Ascending aorta (tissue), 2 donors: ENCODE results near the gene MCU. TPM values are rescaled to one million over a fixed set of nuclear protein-coding genes. Genes with fewer than 3 reads are reported as not detected.

ENCODE experiments used
- DNase-seq, 2 donors: peaks; one replicate each; pipeline ENCODE4 v3.0.0-alpha.2; 2019; ENCODE audit warnings: low spot score in 2 of 2
- H3K27ac ChIP-seq, 2 donors: fragments of 200-600 bp; sonication (generic); one replicate each; pipeline ENCODE4 v1.5.1; 2016 to 2017; ENCODE audit warnings: mild to moderate bottlenecking in 1 of 2
- H3K27me3 ChIP-seq: fragments of 200-600 bp; sonication (generic); one replicate; pipeline ENCODE4 v1.5.1; 2017
- H3K36me3 ChIP-seq, 2 donors: fragments of 200-600 bp; sonication (generic); one replicate each; pipeline ENCODE4 v1.5.1; 2016
- H3K4me1 ChIP-seq, 2 donors: fragments of 200-600 bp; sonication (generic); one replicate each; pipeline ENCODE4 v1.5.1; 2016 to 2017; ENCODE audit warnings: mild to moderate bottlenecking in 1 of 2
- H3K4me3 ChIP-seq, 2 donors: fragments of 200-600 bp; sonication (generic); one replicate each; pipeline ENCODE4 v1.5.1; 2016 to 2017; ENCODE audit warnings: mild to moderate bottlenecking in 1 of 2
- H3K9me3 ChIP-seq, 2 donors: fragments of 200-600 bp; sonication (generic); one replicate each; pipeline ENCODE4 v1.5.1; 2016
- CTCF ChIP-seq, 3 experiments: fragments of 200-600 bp in 2 of 3; fragments of 450-650 bp in 1 of 3; sonication (generic) in 2 of 3; IDR thresholded peaks; one replicate each; pipeline ENCODE4 v1.5.1; 2016 to 2019; ENCODE audit warnings: antibody characterized with exemption in 3 of 3, mild to moderate bottlenecking in 1 of 3, moderate library complexity in 1 of 3
- intact Hi-C: fragments of 100-400 bp; cut with DNase I; formaldehyde crosslinking; loops from one replicate; pipeline ENCODE4 v1.15.1; 2023
- total RNA-seq: library from RNA; depleted of rRNA; stranded (reverse); fragments of >200 nt; gene quantifications from one replicate; pipeline ENCODE4 v1.1.0, GENCODE V29; 2016

Gene MCU
- total RNA-seq, 1 donor from 2014 or later: 22.0 TPM

- Histone ChIP-seq H3K4me3 (no peak overlapping the region), H3K27ac (no peak overlapping the region), H3K4me1 (no peaks in the 10 kb centered on the region), H3K36me3 (no peaks in the 10 kb centered on the region), H3K9me3 (no peaks in the 10 kb centered on the region), H3K27me3 (no peaks in the 10 kb centered on the region)
- TF ChIP-seq CTCF (IDR thresholded peaks at IDR 0.05): no peak
- intact Hi-C loops: no loop called here
- no peak for DNase-seq
These were observed 158.9 kb downstream of the MCU start for GRCh38 chr10:72850861-72851260.

- intact Hi-C loops: no loop called here
- no peak for TF ChIP-seq CTCF (IDR thresholded peaks at IDR 0.05)
- Histone ChIP-seq H3K4me1 (no peaks in the 10 kb centered on the region), H3K27me3 (no peaks in the 10 kb centered on the region), H3K9me3 (no peaks in the 10 kb centered on the region), H3K27ac (no peak overlapping the region), H3K4me3 (no peak overlapping the region), H3K36me3 (no peaks in the 10 kb centered on the region)
- no peak for DNase-seq
These were observed 159.6 kb downstream of the MCU start for GRCh38 chr10:72851509-72851908.

- Histone ChIP-seq H3K36me3 (no peaks in the 10 kb centered on the region), H3K27me3 (no peaks in the 10 kb centered on the region), H3K4me1 (no peaks in the 10 kb centered on the region), H3K4me3 (no peak overlapping the region), H3K27ac (no peak overlapping the region), H3K9me3 (no peaks in the 10 kb centered on the region)
- no peak for DNase-seq
- intact Hi-C loops: no loop called here
- TF ChIP-seq CTCF (IDR thresholded peaks at IDR 0.05): no peak
These were observed 160.6 kb downstream of the MCU start for GRCh38 chr10:72852508-72852907.

- intact Hi-C loops: no loop called here
These were observed 163.2 kb downstream of the MCU start for GRCh38 chr10:72855129-72855528.

GRCh38 chr10:72855790-72856189 is 163.8 kb downstream of the MCU start:
- Histone ChIP-seq H3K4me3 (no peak overlapping the region), H3K4me1 (no peaks in the 10 kb centered on the region), H3K9me3 (no peaks in the 10 kb centered on the region), H3K27me3 (no peaks in the 10 kb centered on the region), H3K36me3 (peaks cover 0 to 3% of the 10 kb centered on the region in 2 donors), H3K27ac (no peak overlapping the region)
- no peak for TF ChIP-seq CTCF (IDR thresholded peaks at IDR 0.05)
- intact Hi-C loops: no loop called here
- DNase-seq: no peak

More at GRCh38 chr10:72855129-72855528, 163.2 kb downstream of the MCU start:
- DNase-seq: no peak
- no peaks in the 10 kb centered on the region for H3K27me3 ChIP-seq
- H3K4me3 ChIP-seq: no peak overlapping the region
- H3K4me1 ChIP-seq: no peaks in the 10 kb centered on the region
- H3K9me3 ChIP-seq: no peaks in the 10 kb centered on the region
- no peak overlapping the region for H3K27ac ChIP-seq
- no peaks in the 10 kb centered on the region for H3K36me3 ChIP-seq
- no peak for TF ChIP-seq CTCF (IDR thresholded peaks at IDR 0.05)

GRCh38 chr10:72858067-72858466 is 166.1 kb downstream of the MCU start:
- Histone ChIP-seq H3K4me1 (no peaks in the 10 kb centered on the region), H3K9me3 (no peaks in the 10 kb centered on the region), H3K27me3 (no peaks in the 10 kb centered on the region), H3K36me3 (peaks cover 4 to 18% of the 10 kb centered on the region in 2 donors), H3K27ac (no peak overlapping the region), H3K4me3 (no peak overlapping the region)
- intact Hi-C loops: no loop called here
- no peak for TF ChIP-seq CTCF (IDR thresholded peaks at IDR 0.05)
- no peak for DNase-seq
